ENCODE results near the gene MXRA8.

The MXRA8 gene

GRCh38 chr1:1322418-1322817 lies 35.9 kb downstream of the MXRA8 start:
- peaks cover 3% of the 10 kb centered on the region; the same call in 1 of the 2 replicates for H3K4me1 ChIP-seq (ENCODE audit: low read length)
- H3K9me2 ChIP-seq (replicated peaks; ENCODE audit: insufficient read depth, low read length), result no peaks in the 10 kb centered on the region
- peaks cover 9% of the 10 kb centered on the region; the same call in 1 of the 2 replicates for H3F3A ChIP-seq (ENCODE audit: insufficient read depth, low read length)
- H2AFZ ChIP-seq (ENCODE audit: low read length), result no peak overlapping the region
- H3K36me3 ChIP-seq (replicated peaks; ENCODE audit: insufficient read depth, low read length), result 0 out of 2 replicates have a peak, but pooled peaks cover 3% of the 10 kb centered on the region
- H3K27ac ChIP-seq (ENCODE audit: low read length), result no peak overlapping the region
- H3K4me2 ChIP-seq (ENCODE audit: low read depth, low read length), result no peak overlapping the region
- H3K4me3 ChIP-seq (ENCODE audit: low read length), result no peak overlapping the region
- peaks cover 82% of the 10 kb centered on the region for H3K79me2 ChIP-seq (ENCODE audit: low read length)
- no peak overlapping the region for H3K9ac ChIP-seq (ENCODE audit: low read length)
- no peak for DNase-seq
- H3K27me3 ChIP-seq (replicated peaks; ENCODE audit: insufficient read depth, low read length), result no peaks in the 10 kb centered on the region
- H4K20me1 ChIP-seq (ENCODE audit: insufficient read depth, low read length), result peaks cover 12% of the 10 kb centered on the region; the same call in 1 of the 2 replicates
- H3K9me3 ChIP-seq (replicated peaks; ENCODE audit: insufficient read depth, low read length), result no peaks in the 10 kb centered on the region
- no peak for TF ChIP-seq EZH2 (optimal IDR thresholded peaks at IDR 0.05; ENCODE audit: low read depth, low read length)
- no peak for TF ChIP-seq EZH2phosphoT487 (IDR thresholded peaks at IDR 0.05; ENCODE audit: low read length)
- TF ChIP-seq CTCF (IDR thresholded peaks at IDR 0.05; ENCODE audit: low read length), result no peak

GRCh38 chr1:1321477-1321876 lies 36.9 kb downstream of the MXRA8 start:
- Histone ChIP-seq H3K27ac (ENCODE audit: low read length) (no peak overlapping the region), H3K4me2 (ENCODE audit: low read depth, low read length) (no peak overlapping the region), H3K9ac (ENCODE audit: low read length) (no peak overlapping the region), H3K27me3 (replicated peaks; ENCODE audit: insufficient read depth, low read length) (no peaks in the 10 kb centered on the region), H3K4me3 (ENCODE audit: low read length) (no peak overlapping the region), H3K36me3 (replicated peaks; ENCODE audit: insufficient read depth, low read length) (0 out of 2 replicates have a peak, but pooled peaks cover 5% of the 10 kb centered on the region), H3K4me1 (ENCODE audit: low read length) (peaks cover 3% of the 10 kb centered on the region; the same call in 1 of the 2 replicates), H3K79me2 (ENCODE audit: low read length) (peaks cover 77% of the 10 kb centered on the region), H3K9me2 (replicated peaks; ENCODE audit: insufficient read depth, low read length) (no peaks in the 10 kb centered on the region), H2AFZ (ENCODE audit: low read length) (no peak overlapping the region), H4K20me1 (ENCODE audit: insufficient read depth, low read length) (peaks cover 12% of the 10 kb centered on the region; the same call in 1 of the 2 replicates), H3F3A (ENCODE audit: insufficient read depth, low read length) (peaks cover 11% of the 10 kb centered on the region; the same call in 1 of the 2 replicates), H3K9me3 (replicated peaks; ENCODE audit: insufficient read depth, low read length) (no peaks in the 10 kb centered on the region)
- TF ChIP-seq EZH2 (optimal IDR thresholded peaks at IDR 0.05; ENCODE audit: low read depth, low read length) (no peak), CTCF (IDR thresholded peaks at IDR 0.05; ENCODE audit: low read length) (no peak)
- DNase-seq, result no peak

GRCh38 chr1:1320666-1321448 lies 37.5 kb downstream of the MXRA8 start:
- H4K20me1 ChIP-seq (ENCODE audit: insufficient read depth, low read length), result peaks cover 12% of the 10 kb centered on the region; the same call in 1 of the 2 replicates
- H3K9me2 ChIP-seq (replicated peaks; ENCODE audit: insufficient read depth, low read length), result no peaks in the 10 kb centered on the region
- no peak overlapping the region for H3K4me3 ChIP-seq (ENCODE audit: low read length)
- TF ChIP-seq EZH2 (optimal IDR thresholded peaks at IDR 0.05; ENCODE audit: low read depth, low read length) (no peak), EZH2phosphoT487 (IDR thresholded peaks at IDR 0.05; ENCODE audit: low read length) (no peak), CTCF (IDR thresholded peaks at IDR 0.05; ENCODE audit: low read length) (no peak)
- H3F3A ChIP-seq (ENCODE audit: insufficient read depth, low read length), result peaks cover 11% of the 10 kb centered on the region; the same call in 1 of the 2 replicates
- H3K36me3 ChIP-seq (replicated peaks; ENCODE audit: insufficient read depth, low read length), result 0 out of 2 replicates have a peak, but pooled peaks cover 5% of the 10 kb centered on the region
- H3K4me1 ChIP-seq (ENCODE audit: low read length), result peaks cover 3% of the 10 kb centered on the region; the same call in 1 of the 2 replicates
- H2AFZ ChIP-seq (ENCODE audit: low read length), result no peak overlapping the region
- H3K27me3 ChIP-seq (replicated peaks; ENCODE audit: insufficient read depth, low read length), result no peaks in the 10 kb centered on the region
- DNase-seq, result no peak
- no peaks in the 10 kb centered on the region for H3K9me3 ChIP-seq (replicated peaks; ENCODE audit: insufficient read depth, low read length)
- H3K4me2 ChIP-seq (ENCODE audit: low read depth, low read length), result no peak overlapping the region
- no peak overlapping the region for H3K27ac ChIP-seq (ENCODE audit: low read length)
- no peak overlapping the region for H3K9ac ChIP-seq (ENCODE audit: low read length)
- H3K79me2 ChIP-seq (ENCODE audit: low read length), result peaks cover 71% of the 10 kb centered on the region
